Fibroblast of mammary gland (primary cell): ENCODE results near the gene LMF2.

Experiments
- DNase-seq: peaks from one replicate; pipeline ENCODE4 v3.0.0-alpha.2; 2010; ENCODE audit warnings: low read depth
- H3K4me3 ChIP-seq: 2 replicates; pipeline ENCODE4 v1.5.1; 2011; ENCODE audit warnings: low read depth, mild to moderate bottlenecking, low read length, moderate library complexity; ENCODE audit not compliant: control insufficient read depth
- CTCF ChIP-seq: conservative IDR thresholded peaks from 2 replicates; pipeline ENCODE4 v1.5.1; 2011; ENCODE audit warnings: low read depth, low read length, inconsistent platforms; ENCODE audit not compliant: control insufficient read depth, insufficient read depth

LMF2 gene

DNA sequence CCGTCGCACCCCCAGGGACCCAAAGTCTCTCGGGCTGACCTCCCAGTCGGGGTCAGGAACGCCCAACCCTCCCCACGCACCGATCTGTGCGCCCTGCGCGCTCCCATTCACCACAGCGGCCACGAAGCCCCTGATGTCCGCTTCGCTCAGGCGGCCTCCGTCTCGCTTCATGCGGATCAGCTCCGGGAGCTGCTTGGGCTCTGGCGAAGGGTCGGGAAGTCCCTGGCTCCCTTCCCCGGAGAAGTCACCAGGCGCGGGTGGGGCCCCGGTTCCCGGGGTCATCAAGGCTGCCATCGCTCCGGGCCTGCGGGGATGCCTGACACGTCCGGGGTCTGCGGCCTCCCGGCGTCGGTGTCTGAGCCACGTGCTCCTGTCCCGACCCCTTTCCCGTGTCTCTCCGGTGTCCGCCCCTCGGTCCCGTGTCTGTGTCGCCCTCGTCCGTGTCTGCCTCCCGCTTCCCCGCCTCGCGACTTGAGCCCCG, 22.0 kb upstream of the LMF2 start:
- H3K4me3 ChIP-seq: peak overlapping the region; percentile 52
- TF ChIP-seq CTCF: no peak
- DNase-seq: no peak

DNA sequence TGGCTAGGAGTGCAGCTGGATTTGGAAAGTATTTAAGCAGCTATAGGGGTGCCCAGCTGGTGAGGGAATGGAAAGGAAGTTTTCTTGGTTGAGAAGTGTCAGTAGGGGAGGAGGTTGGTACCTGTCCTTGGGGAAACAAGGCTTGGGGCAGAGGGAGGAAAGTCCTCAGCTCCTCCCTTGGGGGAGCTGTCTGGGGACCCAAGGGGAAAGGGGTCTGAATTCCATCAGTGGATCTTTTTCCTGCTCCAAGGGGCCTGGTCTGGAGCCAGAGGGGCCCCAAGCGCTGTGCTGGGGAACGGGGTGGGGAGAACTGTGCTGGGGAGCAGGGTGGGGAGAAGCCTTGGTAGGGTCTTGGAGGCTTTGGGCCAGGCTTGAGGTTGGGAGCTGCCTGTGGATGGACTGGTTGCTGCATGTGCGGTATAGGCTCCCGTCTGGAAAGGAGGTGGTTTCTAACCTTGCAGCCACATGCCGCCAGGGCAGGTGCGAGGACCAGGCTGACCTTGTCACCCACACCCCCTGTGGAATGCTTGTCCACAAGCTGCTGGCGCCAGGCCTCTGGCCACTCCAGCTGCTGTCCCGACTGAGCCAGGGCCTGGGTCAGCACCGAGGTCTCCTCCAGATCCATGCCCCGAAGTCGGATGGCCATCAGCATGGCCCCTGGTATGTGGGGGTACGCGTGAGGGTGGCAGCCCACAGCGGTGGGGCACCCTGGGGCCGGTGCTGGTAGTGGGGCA, 21.3 kb upstream of the LMF2 start:
- H3K4me3 ChIP-seq: peak overlapping the region; percentile 52
- no peak for TF ChIP-seq CTCF
- no peak for DNase-seq

DNA sequence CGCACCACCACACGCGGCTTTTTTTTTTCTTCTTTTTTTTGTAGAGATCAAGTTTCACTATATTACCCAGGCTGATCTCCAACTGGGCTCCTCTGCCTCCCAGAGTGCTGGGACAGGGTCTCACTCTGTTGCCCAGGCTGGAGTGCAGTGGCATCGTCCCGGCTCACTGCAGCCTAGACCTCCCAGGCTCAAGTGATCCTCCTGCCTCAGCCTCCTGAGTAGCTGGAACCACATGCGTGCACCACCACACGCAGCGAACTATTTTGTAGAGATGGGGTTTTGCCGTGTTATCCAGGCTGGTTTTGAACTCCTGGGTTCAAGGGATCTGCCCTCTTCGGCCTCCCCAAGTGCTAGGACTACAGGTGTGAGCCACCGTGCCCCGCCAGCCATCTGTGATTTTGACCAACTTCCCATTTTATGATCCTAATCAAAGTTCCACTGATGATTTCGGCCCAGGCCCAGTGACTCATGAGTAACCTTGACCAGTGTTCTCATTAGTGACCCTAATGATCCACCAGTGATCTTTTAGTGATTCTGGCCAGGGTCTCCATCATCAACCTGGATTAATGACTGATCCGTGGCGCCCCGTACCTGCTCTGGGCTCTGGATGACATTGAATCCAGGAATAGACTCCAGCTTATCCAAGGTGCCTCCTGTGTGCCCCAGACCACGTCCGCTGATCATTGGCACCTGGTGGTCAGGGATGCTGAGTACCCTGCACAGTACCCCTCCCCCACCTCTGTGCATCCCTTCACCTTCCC, 20.6 kb upstream of the LMF2 start:
- no peak overlapping the region for H3K4me3 ChIP-seq
- TF ChIP-seq CTCF: no peak
- DNase-seq: no peak

- peak; percentile 50 for DNase-seq
- H3K4me3 ChIP-seq: peak overlapping the region; percentile 48
Measured at GRCh38 chr22:50526834-50527801, 19.6 kb upstream of the LMF2 start.

DNA sequence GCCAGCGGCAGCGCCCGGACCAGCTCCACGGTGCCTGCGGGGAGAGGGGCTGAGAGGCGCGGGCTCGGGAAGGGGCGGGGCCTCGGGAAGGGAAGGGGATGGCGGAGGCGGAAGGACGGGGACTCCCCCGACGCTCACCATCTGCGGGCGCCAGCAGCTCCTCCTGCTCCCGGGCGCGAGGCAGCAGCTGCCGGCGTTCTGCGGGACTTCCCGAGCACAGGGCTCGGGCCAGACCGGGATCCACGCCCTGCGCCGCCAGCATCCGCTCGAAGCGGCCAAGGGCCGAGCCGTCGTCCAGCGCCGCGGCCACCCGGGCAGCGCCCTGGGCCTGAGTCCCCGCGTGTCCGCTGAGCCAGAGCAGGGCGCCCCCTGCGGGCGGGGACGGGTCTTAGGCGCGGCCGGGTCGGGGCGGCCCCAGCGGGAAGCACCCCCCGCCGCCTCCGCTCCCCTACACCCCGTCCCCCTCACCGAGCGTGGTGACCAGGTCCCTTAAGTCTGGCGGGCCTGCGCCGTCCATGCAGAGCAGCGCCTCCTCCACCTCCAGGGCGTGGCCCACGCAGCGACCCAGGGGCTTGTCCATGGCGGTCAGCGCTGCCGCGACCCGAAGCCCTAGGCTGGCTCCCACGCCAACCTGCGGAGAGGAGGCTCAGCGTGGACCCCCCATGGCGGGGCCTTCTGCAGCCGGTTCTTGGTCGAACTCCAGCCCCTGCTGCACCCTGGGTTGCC, 18.8 kb upstream of the LMF2 start:
- H3K4me3 ChIP-seq: peak overlapping the region; percentile 48
- peak; percentile 59 for DNase-seq
- TF ChIP-seq CTCF: no peak

More at GRCh38 chr22:50526834-50527801, 19.6 kb upstream of the LMF2 start:
- no peak for TF ChIP-seq CTCF

GRCh38 chr22:50525858-50526107, 18.3 kb upstream of the LMF2 start:
- no peak for TF ChIP-seq CTCF
- DNase-seq: no peak
- peak overlapping the region; percentile 48 for H3K4me3 ChIP-seq
